Neural cell (in vitro differentiated cells): Measurements from ENCODE around the gene TSPAN4. TPM values are rescaled to one million over a fixed set of nuclear protein-coding genes. Genes with fewer than 3 reads are reported as not detected.

Source experiments
- H2AFZ ChIP-seq: fragments of 200-600, 300-800 bp; sonication (generic), shearing (Covaris generic); 2 replicates; pipeline ENCODE4 v1.6.0; 2014; ENCODE audit warnings: low read depth, mild to moderate bottlenecking, antibody characterized with exemption, low read length, moderate library complexity
- H3F3A ChIP-seq: fragments of 200-600 bp; shearing (Covaris generic); 2 replicates; pipeline ENCODE4 v1.6.1; 2016; ENCODE audit warnings: mild to moderate bottlenecking, moderate library complexity, mixed read lengths, antibody characterized with exemption, low read length; ENCODE audit not compliant: insufficient read depth, poor library complexity, severe bottlenecking
- H3K27ac ChIP-seq: fragments of 200-600, 300-800 bp; sonication (generic), shearing (Covaris generic); 2 replicates; pipeline ENCODE4 v1.5.1; 2014; ENCODE audit warnings: mild to moderate bottlenecking, low read length, moderate library complexity
- H3K27me3 ChIP-seq: fragments of 300-800, 200-600 bp; sonication (generic), shearing (Covaris generic); 2 replicates; pipeline ENCODE4 v1.6.0; 2014; ENCODE audit warnings: mild to moderate bottlenecking, low read depth, low read length, moderate library complexity; ENCODE audit not compliant: insufficient read depth
- H3K36me3 ChIP-seq: fragments of 300-800, 200-600 bp; sonication (generic), shearing (Covaris generic); 2 replicates; pipeline ENCODE4 v1.5.1; 2014; ENCODE audit warnings: mild to moderate bottlenecking, antibody characterized with exemption, low read length, moderate library complexity; ENCODE audit not compliant: insufficient read depth
- H3K4me2 ChIP-seq: fragments of 300-800, 200-600 bp; sonication (generic), shearing (Covaris generic); 2 replicates; pipeline ENCODE4 v1.6.0; 2014; ENCODE audit warnings: mild to moderate bottlenecking, low read length
- H3K4me3 ChIP-seq: fragments of 300-800, 200-600 bp; sonication (generic), shearing (Covaris generic); 2 replicates; pipeline ENCODE4 v1.5.1; 2014; ENCODE audit warnings: mild to moderate bottlenecking, low read length, moderate library complexity
- H3K79me2 ChIP-seq: fragments of 200-600 bp; shearing (Covaris generic); replicated peaks from 2 replicates; pipeline ENCODE4 v1.6.0; 2014; ENCODE audit warnings: mild to moderate bottlenecking, low read length, moderate library complexity; ENCODE audit not compliant: insufficient read depth
- H3K9ac ChIP-seq: fragments of 300-800, 200-600 bp; sonication (generic), shearing (Covaris generic); 2 replicates; pipeline ENCODE4 v1.6.1; 2016; ENCODE audit warnings: mild to moderate bottlenecking, low read length, mixed read lengths
- H3K9me2 ChIP-seq: fragments of 200-600 bp; shearing (Covaris generic); 2 replicates; pipeline ENCODE4 v1.6.1; 2016; ENCODE audit warnings: mild to moderate bottlenecking, low read length, mixed read lengths; ENCODE audit not compliant: insufficient read depth
- H3K9me3 ChIP-seq: fragments of 200-600, 300-800 bp; sonication (generic), shearing (Covaris generic); 2 replicates; pipeline ENCODE4 v1.6.1; 2016; ENCODE audit warnings: mild to moderate bottlenecking, mixed run types, low read length, moderate library complexity, mixed read lengths
- H4K20me1 ChIP-seq: fragments of 200-600 bp; shearing (Covaris generic); 2 replicates; pipeline ENCODE4 v1.6.1; 2016; ENCODE audit warnings: mild to moderate bottlenecking, mixed run types; ENCODE audit not compliant: insufficient read depth
- EP300 ChIP-seq: fragments of 450-650 bp; conservative IDR thresholded peaks from 2 replicates; pipeline ENCODE4 v1.6.1; 2014; ENCODE audit warnings: antibody characterized with exemption, mild to moderate bottlenecking, moderate library complexity; ENCODE audit not compliant: poor library complexity, severe bottlenecking
- EZH2 ChIP-seq: fragments of 200-600, 300-800 bp; shearing (Covaris generic), sonication (generic); IDR thresholded peaks from 2 replicates; pipeline ENCODE4 v1.6.1; 2014; ENCODE audit warnings: antibody characterized with exemption, low read length, borderline replicate concordance, mild to moderate bottlenecking; ENCODE audit not compliant: insufficient read depth, poor library complexity, severe bottlenecking
- MXI1 ChIP-seq: fragments of 450-650 bp; conservative IDR thresholded peaks from 2 replicates; pipeline ENCODE4 v1.6.1; 2014; ENCODE audit warnings: antibody characterized with exemption, mild to moderate bottlenecking; ENCODE audit not compliant: poor library complexity, severe bottlenecking
- POLR2AphosphoS5 ChIP-seq: IDR thresholded peaks from 2 replicates; pipeline ENCODE4 v1.6.1; 2012
- RAD21 ChIP-seq: fragments of 450-650 bp; conservative IDR thresholded peaks from 2 replicates; pipeline ENCODE4 v1.6.1; 2014; ENCODE audit warnings: antibody characterized with exemption, mild to moderate bottlenecking, moderate library complexity
- SMC3 ChIP-seq: fragments of 450-650 bp; conservative IDR thresholded peaks from 2 replicates; pipeline ENCODE4 v1.6.1; 2014; ENCODE audit warnings: antibody characterized with exemption, mild to moderate bottlenecking, moderate library complexity; ENCODE audit not compliant: poor library complexity
- TAF1 ChIP-seq: IDR thresholded peaks from 2 replicates; pipeline ENCODE4 v1.6.1; 2012; ENCODE audit warnings: low read depth
- polyA minus RNA-seq: library from RNA; depleted of rRNA, polyadenylated mRNA; stranded (reverse); fragments of >200 nt; gene quantifications from 2 replicates; pipeline ENCODE4 v1.2.3, GENCODE V29; 2014
- polyA plus RNA-seq: library from polyadenylated mRNA; depleted of rRNA; stranded (reverse); fragments of >200 nt; gene quantifications from 2 replicates; pipeline ENCODE4 v1.2.3, GENCODE V29; 2014
- TF ChIP-seq, protein P1 (sequence below): IDR thresholded peaks from 2 replicates; pipeline ENCODE4 v1.6.1; 2012; ENCODE audit warnings: borderline replicate concordance
- TF ChIP-seq, protein P2 (sequence below): fragments of 450-650 bp; IDR thresholded peaks from 2 replicates; pipeline ENCODE4 v1.5.1; 2014; ENCODE audit warnings: antibody characterized with exemption, mild to moderate bottlenecking, moderate library complexity; ENCODE audit not compliant: poor library complexity, severe bottlenecking

The TSPAN4 gene, protein sequence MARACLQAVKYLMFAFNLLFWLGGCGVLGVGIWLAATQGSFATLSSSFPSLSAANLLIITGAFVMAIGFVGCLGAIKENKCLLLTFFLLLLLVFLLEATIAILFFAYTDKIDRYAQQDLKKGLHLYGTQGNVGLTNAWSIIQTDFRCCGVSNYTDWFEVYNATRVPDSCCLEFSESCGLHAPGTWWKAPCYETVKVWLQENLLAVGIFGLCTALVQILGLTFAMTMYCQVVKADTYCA
- polyA plus RNA-seq (68.1 and 68.3 TPM in 2 replicates), polyA minus RNA-seq (22.8 and 28.7 TPM in 2 replicates)

- Histone ChIP-seq H3K4me2 (no peak within 1 kb of the TSS), H3K9me2 (no peaks in the 10 kb centered on the region), H3K4me3 (peak within 1 kb of the TSS; percentile 88), H3K27ac (peak within 1 kb of the TSS; percentile 59), H3K27me3 (peaks cover 4% of the 10 kb centered on the region), H3K9ac (peak within 1 kb of the TSS; percentile 83), H3F3A (no peaks in the 10 kb centered on the region), H4K20me1 (no peaks in the 10 kb centered on the region), H3K79me2 (peaks cover 12% of the 10 kb centered on the region), H2AFZ (no peak within 1 kb of the TSS), H3K9me3 (no peaks in the 10 kb centered on the region), H3K36me3 (no peaks in the 10 kb centered on the region)
- TF ChIP-seq, protein P1, sequence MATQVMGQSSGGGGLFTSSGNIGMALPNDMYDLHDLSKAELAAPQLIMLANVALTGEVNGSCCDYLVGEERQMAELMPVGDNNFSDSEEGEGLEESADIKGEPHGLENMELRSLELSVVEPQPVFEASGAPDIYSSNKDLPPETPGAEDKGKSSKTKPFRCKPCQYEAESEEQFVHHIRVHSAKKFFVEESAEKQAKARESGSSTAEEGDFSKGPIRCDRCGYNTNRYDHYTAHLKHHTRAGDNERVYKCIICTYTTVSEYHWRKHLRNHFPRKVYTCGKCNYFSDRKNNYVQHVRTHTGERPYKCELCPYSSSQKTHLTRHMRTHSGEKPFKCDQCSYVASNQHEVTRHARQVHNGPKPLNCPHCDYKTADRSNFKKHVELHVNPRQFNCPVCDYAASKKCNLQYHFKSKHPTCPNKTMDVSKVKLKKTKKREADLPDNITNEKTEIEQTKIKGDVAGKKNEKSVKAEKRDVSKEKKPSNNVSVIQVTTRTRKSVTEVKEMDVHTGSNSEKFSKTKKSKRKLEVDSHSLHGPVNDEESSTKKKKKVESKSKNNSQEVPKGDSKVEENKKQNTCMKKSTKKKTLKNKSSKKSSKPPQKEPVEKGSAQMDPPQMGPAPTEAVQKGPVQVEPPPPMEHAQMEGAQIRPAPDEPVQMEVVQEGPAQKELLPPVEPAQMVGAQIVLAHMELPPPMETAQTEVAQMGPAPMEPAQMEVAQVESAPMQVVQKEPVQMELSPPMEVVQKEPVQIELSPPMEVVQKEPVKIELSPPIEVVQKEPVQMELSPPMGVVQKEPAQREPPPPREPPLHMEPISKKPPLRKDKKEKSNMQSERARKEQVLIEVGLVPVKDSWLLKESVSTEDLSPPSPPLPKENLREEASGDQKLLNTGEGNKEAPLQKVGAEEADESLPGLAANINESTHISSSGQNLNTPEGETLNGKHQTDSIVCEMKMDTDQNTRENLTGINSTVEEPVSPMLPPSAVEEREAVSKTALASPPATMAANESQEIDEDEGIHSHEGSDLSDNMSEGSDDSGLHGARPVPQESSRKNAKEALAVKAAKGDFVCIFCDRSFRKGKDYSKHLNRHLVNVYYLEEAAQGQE, result no peak
- TF ChIP-seq POLR2AphosphoS5 (peak; percentile 84), TAF1 (no peak), EP300 (peak; percentile 69), MXI1 (peak; percentile 93), SMC3 (peak; percentile 50), RAD21 (peak; percentile 25), EZH2 (no peak)
- TF ChIP-seq, protein P2, sequence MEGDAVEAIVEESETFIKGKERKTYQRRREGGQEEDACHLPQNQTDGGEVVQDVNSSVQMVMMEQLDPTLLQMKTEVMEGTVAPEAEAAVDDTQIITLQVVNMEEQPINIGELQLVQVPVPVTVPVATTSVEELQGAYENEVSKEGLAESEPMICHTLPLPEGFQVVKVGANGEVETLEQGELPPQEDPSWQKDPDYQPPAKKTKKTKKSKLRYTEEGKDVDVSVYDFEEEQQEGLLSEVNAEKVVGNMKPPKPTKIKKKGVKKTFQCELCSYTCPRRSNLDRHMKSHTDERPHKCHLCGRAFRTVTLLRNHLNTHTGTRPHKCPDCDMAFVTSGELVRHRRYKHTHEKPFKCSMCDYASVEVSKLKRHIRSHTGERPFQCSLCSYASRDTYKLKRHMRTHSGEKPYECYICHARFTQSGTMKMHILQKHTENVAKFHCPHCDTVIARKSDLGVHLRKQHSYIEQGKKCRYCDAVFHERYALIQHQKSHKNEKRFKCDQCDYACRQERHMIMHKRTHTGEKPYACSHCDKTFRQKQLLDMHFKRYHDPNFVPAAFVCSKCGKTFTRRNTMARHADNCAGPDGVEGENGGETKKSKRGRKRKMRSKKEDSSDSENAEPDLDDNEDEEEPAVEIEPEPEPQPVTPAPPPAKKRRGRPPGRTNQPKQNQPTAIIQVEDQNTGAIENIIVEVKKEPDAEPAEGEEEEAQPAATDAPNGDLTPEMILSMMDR, result no peak
Measured at GRCh38 chr11:842370-843002, at the start of gene TSPAN4, which contains the start of gene POLR2L. TSS of gene TSPAN4 (plus strand) at chr11:842852. CDS start at chr11:850305, 7,453 bp downstream. TSS of gene POLR2L (minus strand) at chr11:842529. CDS start at chr11:842508, 21 bp downstream.

DNA sequence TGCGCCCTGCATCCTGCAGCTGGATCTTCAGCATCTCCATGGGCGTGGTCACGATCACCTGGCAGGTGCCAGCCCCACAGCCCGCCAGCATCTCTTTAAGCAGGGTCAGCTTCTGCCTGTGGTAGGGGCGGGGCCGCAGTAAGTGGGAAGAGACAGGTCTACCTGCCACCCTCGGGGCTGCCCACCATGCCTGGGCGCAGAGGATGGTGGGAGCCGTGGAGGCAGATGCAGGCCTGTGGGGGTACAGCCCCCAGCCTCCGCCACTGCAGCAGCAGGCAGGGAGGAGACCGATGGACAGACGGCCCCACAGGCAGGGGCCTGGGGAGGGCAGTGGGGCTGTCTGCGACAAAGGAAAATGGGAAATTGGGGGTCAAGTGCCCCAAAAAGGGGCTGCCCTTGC, 49.8 kb upstream of the TSPAN4 start:
- H3K36me3 ChIP-seq, result no peaks in the 10 kb centered on the region
- no peak for TF ChIP-seq MXI1
- TF ChIP-seq, protein P2, result no peak
- no peak for TF ChIP-seq EP300
- TF ChIP-seq EZH2, result no peak
- no peak for TF ChIP-seq POLR2AphosphoS5
- TF ChIP-seq SMC3, result no peak
- TF ChIP-seq TAF1, result no peak
- TF ChIP-seq, protein P1, result no peak
- TF ChIP-seq RAD21, result no peak
- H3K4me2 ChIP-seq, result no peak overlapping the region
- H3K9me2 ChIP-seq, result no peaks in the 10 kb centered on the region
- no peaks in the 10 kb centered on the region for H3K9me3 ChIP-seq
- H3F3A ChIP-seq, result no peaks in the 10 kb centered on the region
- H3K79me2 ChIP-seq, result peaks cover 19% of the 10 kb centered on the region
- H3K4me3 ChIP-seq, result no peak overlapping the region
- no peak overlapping the region for H3K27ac ChIP-seq
- no peak overlapping the region for H2AFZ ChIP-seq
- H4K20me1 ChIP-seq, result no peaks in the 10 kb centered on the region
- no peaks in the 10 kb centered on the region for H3K27me3 ChIP-seq
- no peak overlapping the region for H3K9ac ChIP-seq
